Measurements from ENCODE around the gene CORO1C.

GRCh38 chr12:108711489-108712164 lies 19.7 kb downstream of the CORO1C start:
- TF ChIP-seq CTCF (IDR thresholded peaks at IDR 0.05; ENCODE audit: low read depth, low read length) (no peak), EZH2phosphoT487 (IDR thresholded peaks at IDR 0.05; ENCODE audit: low read depth) (no peak)
